Pancreas (tissue), 10 donors: ENCODE results near the gene FRMD4B. TPM values are rescaled to one million over a fixed set of nuclear protein-coding genes. Genes with fewer than 3 reads are reported as not detected.
"Not testable (repeated sequence)": the region's sequence is repeated elsewhere in the genome, so short reads cannot be mapped to it uniquely, and the experiment has no call there.

ENCODE experiments used
- ATAC-seq, 4 donors: fragments of 200-7000 bp; cut with Tn5 transposase; one replicate each; pipeline versions ENCODE4 v1.8.0 to v1.9.1; 2020; ENCODE audit warnings: mild to moderate bottlenecking in 4 of 4, moderate library complexity in 4 of 4
- DNase-seq, 6 donors: peaks; one replicate each; pipeline ENCODE4 v3.0.0-alpha.2; 2020
- FAIRE-seq: peaks from 2 replicates; lab custom pipeline; 2012; peaks lifted over from hg19 to GRCh38; lab: Jason Lieb, UNC
- H3K27ac ChIP-seq, 4 donors: fragments of 200-600 bp; sonication (generic); 1 replicate in 3 of 4; 2 replicates in 1 of 4; pipeline versions ENCODE4 v1.5.0 to v1.8.0; 2020
- H3K27me3 ChIP-seq, 4 donors: fragments of 200-600 bp; one replicate each; pipeline ENCODE4 v1.8.0; 2021
- H3K36me3 ChIP-seq, 3 donors: fragments of 200-600 bp; sonication (generic) in 1 of 3; one replicate each; pipeline versions ENCODE4 v1.5.0 to v1.8.0; 2020 to 2021
- H3K4me1 ChIP-seq, 3 donors: fragments of 200-600 bp; one replicate each; pipeline ENCODE4 v1.8.0; 2021
- H3K4me3 ChIP-seq, 4 donors: fragments of 200-600 bp; sonication (generic) in 2 of 4; one replicate each; pipeline versions ENCODE4 v1.5.0 to v1.8.0; 2020 to 2021
- H3K9me3 ChIP-seq, 4 donors: fragments of 200-600 bp; one replicate each; pipeline ENCODE4 v1.8.0; 2021
- WGBS, 2 donors: extraction: QIAGEN DNeasy Blood & Tissue Kit; methylation state at CpG; one replicate each; pipeline ENCODE4 v1.1.7; 2013; 5-methylcytosine and 5-hydroxymethylcytosine counted together
- intact Hi-C, 3 donors: fragments of 100-400 bp; cut with DNase I; formaldehyde crosslinking; loops; one replicate each; pipeline versions ENCODE4 v1.11.1 to v1.14.2; 2022
- polyA plus RNA-seq, 2 donors: library from polyadenylated mRNA; stranded (reverse); fragments of 200-250 nt; gene quantifications; one replicate each; pipeline ENCODE4 v1.2.3, GENCODE V29; 2013
- total RNA-seq, 6 donors: library from RNA; stranded (reverse); fragmentation: NEBNext Ultra II Directional in 4 of 6; extraction: Animal tissue kit (Norgen Biotek cat#: 25700) in 4 of 6; gene quantifications; one replicate each; pipeline versions ENCODE4 v1.2.1 to v1.2.4, GENCODE V29; 2021 to 2023
- TF ChIP-seq, protein P1 (sequence below), 4 donors: fragments of 200-600 bp; sonication (generic) in 3 of 4; IDR thresholded peaks; one replicate each; pipeline versions ENCODE4 v1.5.0 to v1.8.0; 2021; ENCODE audit warnings: antibody characterized with exemption in 4 of 4
- donor health status: healthy with polysubstance abuse.
- donor health status: DM: no; HTN: no; CAD: no; lungs with moderate emphysema.
- donor health status: DM: no; HTN: no; CAD: no.
- donor health status: control.
- donor health status: control.
- donor health status: Bipolar disorder and iron deficiency.
- donor health status: DM: yes; HTN: yes; CAD: no.
- donor health status: DM: no; HTN: no; CAD: no.
- donor health status: DM: no; HTN: no; CAD: no.
- donor health status: DM: yes; HTN: yes; CAD: no.

FRMD4B gene
- total and polyA plus RNA-seq, 8 donors, result 4.9 to 20.0 (median 7.3) TPM

GRCh38 chr3:69276884-69277283 is 109.0 kb downstream of the FRMD4B start:
- DNase-seq (no peak), ATAC-seq (no peak), FAIRE-seq (no peak)
- H3K4me1 ChIP-seq, result no peaks in the 10 kb centered on the region
- H3K9me3 ChIP-seq, result no peaks in the 10 kb centered on the region
- H3K27me3 ChIP-seq, result no peaks in the 10 kb centered on the region
- H3K27ac ChIP-seq, result no peak overlapping the region
- no peaks in the 10 kb centered on the region for H3K36me3 ChIP-seq
- intact Hi-C loops, result no loop called here
- TF ChIP-seq, protein P1, sequence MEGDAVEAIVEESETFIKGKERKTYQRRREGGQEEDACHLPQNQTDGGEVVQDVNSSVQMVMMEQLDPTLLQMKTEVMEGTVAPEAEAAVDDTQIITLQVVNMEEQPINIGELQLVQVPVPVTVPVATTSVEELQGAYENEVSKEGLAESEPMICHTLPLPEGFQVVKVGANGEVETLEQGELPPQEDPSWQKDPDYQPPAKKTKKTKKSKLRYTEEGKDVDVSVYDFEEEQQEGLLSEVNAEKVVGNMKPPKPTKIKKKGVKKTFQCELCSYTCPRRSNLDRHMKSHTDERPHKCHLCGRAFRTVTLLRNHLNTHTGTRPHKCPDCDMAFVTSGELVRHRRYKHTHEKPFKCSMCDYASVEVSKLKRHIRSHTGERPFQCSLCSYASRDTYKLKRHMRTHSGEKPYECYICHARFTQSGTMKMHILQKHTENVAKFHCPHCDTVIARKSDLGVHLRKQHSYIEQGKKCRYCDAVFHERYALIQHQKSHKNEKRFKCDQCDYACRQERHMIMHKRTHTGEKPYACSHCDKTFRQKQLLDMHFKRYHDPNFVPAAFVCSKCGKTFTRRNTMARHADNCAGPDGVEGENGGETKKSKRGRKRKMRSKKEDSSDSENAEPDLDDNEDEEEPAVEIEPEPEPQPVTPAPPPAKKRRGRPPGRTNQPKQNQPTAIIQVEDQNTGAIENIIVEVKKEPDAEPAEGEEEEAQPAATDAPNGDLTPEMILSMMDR (IDR thresholded peaks at IDR 0.05), result no peak
- H3K4me3 ChIP-seq, result no peak overlapping the region
- WGBS, 2 donors, result 66 to 83% methylated on average over 4 of the region's 4 CpGs

GRCh38 chr3:69276191-69276590 is 109.7 kb downstream of the FRMD4B start:
- H3K4me3 ChIP-seq, H3K4me1 ChIP-seq, DNase-seq, intact Hi-C loops, ATAC-seq, H3K27ac ChIP-seq, H3K9me3 ChIP-seq, H3K27me3 ChIP-seq, H3K36me3 ChIP-seq, FAIRE-seq: not testable (repeated sequence)
- WGBS, 2 donors, result 81 to 85% methylated on average over 5 of the region's 5 CpGs

DNA sequence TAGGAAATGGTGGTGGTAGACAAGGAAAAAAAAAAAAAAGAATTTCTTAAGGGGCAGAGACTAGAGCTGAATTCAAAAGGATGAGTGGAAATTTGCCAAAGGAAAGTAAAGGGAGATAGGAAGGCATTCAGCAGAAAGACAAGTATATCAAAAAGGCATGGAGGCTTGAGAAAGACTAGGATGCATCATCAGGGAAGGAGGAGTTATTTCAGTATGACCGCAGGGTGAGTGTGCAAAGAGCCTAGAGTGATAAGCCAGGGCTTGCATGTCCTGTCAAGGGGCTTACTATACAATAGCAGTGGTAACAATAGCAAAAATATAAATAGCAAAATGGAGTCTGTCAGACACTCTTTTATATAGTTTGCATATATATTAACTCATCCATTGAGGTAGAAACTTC is 112.0 kb downstream of the FRMD4B start:
- TF ChIP-seq, protein P1 (IDR thresholded peaks at IDR 0.05), result no peak

DNA sequence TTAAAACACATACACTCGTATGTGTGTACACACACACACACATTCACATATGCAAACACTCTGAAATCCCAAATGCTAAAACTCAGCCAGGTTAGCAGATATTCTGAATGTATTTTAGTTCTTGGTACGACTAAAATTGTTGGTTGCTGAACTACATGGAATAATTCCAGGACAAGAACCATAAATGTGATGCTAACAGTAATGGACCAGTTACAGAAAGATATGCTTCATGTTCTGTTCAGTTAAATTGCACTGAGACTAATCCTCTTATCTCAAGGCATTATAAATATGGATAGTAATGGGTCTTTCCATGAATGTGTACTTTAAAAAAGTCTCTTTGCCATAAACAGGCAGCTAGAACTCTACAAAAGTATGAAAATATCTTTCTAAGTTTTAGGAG is 113.3 kb downstream of the FRMD4B start:
- Histone ChIP-seq H3K9me3 (no peaks in the 10 kb centered on the region), H3K27me3 (no peaks in the 10 kb centered on the region), H3K4me1 (no peaks in the 10 kb centered on the region), H3K27ac (no peak overlapping the region), H3K4me3 (no peak overlapping the region), H3K36me3 (no peaks in the 10 kb centered on the region)
- DNase-seq (no peak), ATAC-seq (no peak), FAIRE-seq (no peak)
- intact Hi-C loops, result no loop called here
- 70 to 77% methylated on average over 2 of the region's 2 CpGs for WGBS, 2 donors
- TF ChIP-seq, protein P1 (IDR thresholded peaks at IDR 0.05), result no peak

More for the DNA sequence above, 112.0 kb downstream of the FRMD4B start:
- H3K9me3 ChIP-seq, result no peaks in the 10 kb centered on the region
- H3K4me3 ChIP-seq, result no peak overlapping the region
- DNase-seq, result no peak
- no peak for ATAC-seq
- 82 to 100% methylated on average over 1 of the region's 1 CpG for WGBS, 2 donors
- H3K27ac ChIP-seq, result no peak overlapping the region
- no peaks in the 10 kb centered on the region for H3K36me3 ChIP-seq
- intact Hi-C loops, result no loop called here
- no peaks in the 10 kb centered on the region for H3K27me3 ChIP-seq
- no peak for FAIRE-seq
- no peaks in the 10 kb centered on the region for H3K4me1 ChIP-seq

GRCh38 chr3:69271098-69271497 is 114.8 kb downstream of the FRMD4B start:
- ATAC-seq, result no peak
- no peak for FAIRE-seq
- no peaks in the 10 kb centered on the region for H3K27me3 ChIP-seq

More at GRCh38 chr3:69271098-69271497, 114.8 kb downstream of the FRMD4B start:
- 49 to 58% methylated on average over 3 of the region's 3 CpGs for WGBS, 2 donors
- TF ChIP-seq, protein P1 (IDR thresholded peaks at IDR 0.05), result no peak
- no peaks in the 10 kb centered on the region for H3K36me3 ChIP-seq
- H3K4me1 ChIP-seq, result no peaks in the 10 kb centered on the region
- H3K9me3 ChIP-seq, result no peaks in the 10 kb centered on the region
- H3K27ac ChIP-seq, result no peak overlapping the region
- DNase-seq, result no peak
- intact Hi-C loops, result no loop called here
- H3K4me3 ChIP-seq, result no peak overlapping the region
